Stimulated activated naive CD8-positive, alpha-beta T cell treated with anti-CD3 and anti-CD28 coated beads, Interleukin-15, Interleukin-2, amounts not matched to agents 100 ng/mL and 50 ng/mL, for 24 hours (primary cell): ENCODE measurements around the gene MRPL39.

Experiments used
- H3K27ac Mint-ChIP-seq: one replicate; pipeline ENCODE4 v1.8.0; 2021; ENCODE audit warnings: mild to moderate bottlenecking, mixed read lengths
- H3K27me3 Mint-ChIP-seq: one replicate; pipeline ENCODE4 v1.8.0; 2021; ENCODE audit warnings: mixed read lengths
- H3K36me3 Mint-ChIP-seq: one replicate; pipeline ENCODE4 v1.8.0; 2021; ENCODE audit warnings: low read depth, mixed read lengths
- H3K4me1 Mint-ChIP-seq: one replicate; pipeline ENCODE4 v1.8.0; 2021; ENCODE audit warnings: low read depth, mixed read lengths
- H3K4me3 Mint-ChIP-seq: one replicate; pipeline ENCODE4 v1.8.0; 2021; ENCODE audit warnings: mild to moderate bottlenecking, mixed read lengths
- H3K9me3 Mint-ChIP-seq: one replicate; pipeline ENCODE4 v1.8.0; 2021; ENCODE audit warnings: mixed read lengths

Gene MRPL39

DNA sequence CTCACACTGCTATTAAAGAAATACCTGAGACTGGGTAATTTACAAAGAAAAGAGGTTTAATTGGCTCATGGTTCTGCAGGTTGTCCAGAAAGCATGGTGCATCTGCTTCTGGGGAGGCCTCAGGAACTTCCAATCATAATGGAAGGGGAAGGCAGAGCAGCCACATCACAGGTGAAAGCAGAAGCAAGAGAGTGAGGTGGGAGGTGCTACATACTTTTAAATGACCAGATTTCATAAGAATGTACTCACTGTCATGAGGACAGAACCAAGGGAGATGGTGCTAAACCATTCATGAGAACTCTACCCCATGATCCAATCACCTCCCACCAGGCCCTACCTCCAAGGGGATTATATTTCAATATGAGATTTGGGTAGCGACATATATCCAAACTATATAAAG, 55.7 kb downstream of the MRPL39 start:
- Mint-ChIP-seq H3K9me3 (no peaks in the 10 kb centered on the region), H3K27ac (no peak overlapping the region), H3K36me3 (no peaks in the 10 kb centered on the region), H3K4me3 (no peak overlapping the region), H3K27me3 (no peaks in the 10 kb centered on the region), H3K4me1 (peaks cover 24% of the 10 kb centered on the region)

DNA sequence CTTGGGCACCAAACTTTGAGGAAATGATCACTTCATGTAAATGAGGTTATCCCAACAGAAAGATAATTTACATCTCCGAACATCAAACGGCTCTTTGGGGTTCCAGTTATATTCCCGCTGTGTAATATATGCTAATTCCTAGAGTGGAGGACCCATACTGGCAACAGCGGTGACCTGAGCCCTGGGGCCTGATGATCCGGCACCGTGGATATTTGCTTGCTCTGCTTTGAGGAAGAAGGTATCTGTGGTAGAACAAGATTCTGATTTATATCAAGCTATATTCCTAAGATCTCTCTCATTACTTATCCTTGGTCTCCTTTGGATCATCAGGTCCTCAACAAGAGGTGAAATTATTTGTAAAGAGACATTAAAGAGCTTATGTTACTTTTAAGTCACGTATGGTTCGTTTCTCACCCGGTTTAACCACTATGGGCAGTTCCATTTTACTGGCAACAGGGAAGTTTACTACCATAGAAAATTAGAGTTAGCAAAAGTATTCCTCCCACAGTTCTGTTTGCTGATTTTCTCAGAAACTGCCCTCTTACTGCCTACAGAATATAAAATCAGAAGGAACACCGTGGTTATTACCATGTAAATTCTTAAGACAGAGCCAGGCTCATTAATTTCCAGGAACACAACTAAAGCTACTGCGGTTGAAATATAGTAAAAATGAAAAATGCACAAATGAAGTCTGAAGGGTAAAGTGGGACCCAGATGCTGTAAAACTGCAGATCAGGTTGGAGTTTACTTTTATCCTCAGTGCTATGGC, 56.7 kb downstream of the MRPL39 start:
- H3K4me1 Mint-ChIP-seq: peaks cover 14% of the 10 kb centered on the region
- peaks cover 5% of the 10 kb centered on the region for H3K9me3 Mint-ChIP-seq
- no peaks in the 10 kb centered on the region for H3K27me3 Mint-ChIP-seq
- no peaks in the 10 kb centered on the region for H3K36me3 Mint-ChIP-seq
- peak overlapping the region; percentile 21 for H3K4me3 Mint-ChIP-seq
- peak overlapping the region; percentile 65 for H3K27ac Mint-ChIP-seq

DNA sequence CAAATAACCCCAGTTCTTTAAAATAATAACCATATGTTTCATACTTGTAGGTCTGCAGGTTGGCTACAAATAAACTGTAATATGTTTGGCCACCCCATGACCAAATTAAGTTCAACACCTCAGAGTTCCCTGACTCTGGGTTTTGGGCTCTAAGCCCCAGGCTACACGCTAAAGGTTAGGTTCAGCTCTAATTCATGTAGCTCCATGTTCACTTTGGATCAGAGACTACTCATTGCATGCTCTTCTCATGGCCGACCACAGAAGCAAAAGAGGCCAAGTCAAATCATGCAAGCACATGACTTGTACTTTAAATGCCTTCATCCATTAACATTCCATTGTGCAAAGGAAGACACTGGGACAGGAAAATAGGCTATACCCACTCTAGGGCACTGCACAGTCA, 66.2 kb downstream of the MRPL39 start:
- Mint-ChIP-seq H3K36me3 (peaks cover 17% of the 10 kb centered on the region), H3K9me3 (peaks cover 26% of the 10 kb centered on the region), H3K4me1 (peaks cover 4% of the 10 kb centered on the region), H3K27me3 (no peaks in the 10 kb centered on the region), H3K27ac (no peak overlapping the region), H3K4me3 (no peak overlapping the region)

DNA sequence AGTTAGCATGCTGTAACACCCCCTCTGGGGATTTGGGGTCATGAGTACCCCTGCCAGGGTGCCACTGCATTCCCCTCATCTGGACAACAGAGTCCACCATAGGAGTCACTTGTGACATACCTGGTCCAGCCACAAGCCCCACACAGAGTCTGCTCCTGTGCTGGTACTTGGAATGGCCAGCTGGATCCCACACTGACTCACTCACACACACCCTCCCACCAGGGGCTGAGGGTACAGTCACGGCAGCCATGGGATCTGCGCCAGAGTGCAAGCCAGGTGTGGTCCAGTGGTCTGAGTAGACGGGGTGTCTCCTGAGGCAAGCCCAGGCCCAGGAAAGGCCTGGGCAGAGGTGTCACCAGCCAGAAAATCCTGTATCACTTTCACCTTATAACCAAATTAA, 67.7 kb downstream of the MRPL39 start:
- no peak overlapping the region for H3K27ac Mint-ChIP-seq

DNA sequence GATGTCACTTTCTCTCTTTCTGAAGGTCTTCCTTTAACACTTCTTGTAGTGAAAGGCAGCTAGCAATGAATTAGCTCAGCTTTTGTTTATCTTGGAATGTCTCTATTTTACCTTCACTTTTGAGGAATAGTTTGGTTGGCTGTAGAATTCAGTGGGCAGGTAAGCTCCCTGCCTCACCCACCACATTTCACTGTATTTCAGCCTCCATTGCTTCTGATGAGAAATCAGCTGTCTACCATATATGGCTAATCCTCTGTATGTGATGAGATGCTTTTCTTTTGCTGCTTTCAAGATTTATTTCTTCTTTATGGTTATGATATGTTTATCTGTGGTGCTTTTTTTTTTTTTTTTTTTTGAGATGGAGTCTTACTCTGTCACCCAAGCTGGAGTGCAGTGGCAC, 70.1 kb downstream of the MRPL39 start:
- no peaks in the 10 kb centered on the region for H3K27me3 Mint-ChIP-seq

More for the DNA sequence above, 67.7 kb downstream of the MRPL39 start:
- Mint-ChIP-seq H3K36me3 (peaks cover 17% of the 10 kb centered on the region), H3K9me3 (peaks cover 18% of the 10 kb centered on the region), H3K4me1 (peaks cover 10% of the 10 kb centered on the region), H3K27me3 (no peaks in the 10 kb centered on the region), H3K4me3 (no peak overlapping the region)

DNA sequence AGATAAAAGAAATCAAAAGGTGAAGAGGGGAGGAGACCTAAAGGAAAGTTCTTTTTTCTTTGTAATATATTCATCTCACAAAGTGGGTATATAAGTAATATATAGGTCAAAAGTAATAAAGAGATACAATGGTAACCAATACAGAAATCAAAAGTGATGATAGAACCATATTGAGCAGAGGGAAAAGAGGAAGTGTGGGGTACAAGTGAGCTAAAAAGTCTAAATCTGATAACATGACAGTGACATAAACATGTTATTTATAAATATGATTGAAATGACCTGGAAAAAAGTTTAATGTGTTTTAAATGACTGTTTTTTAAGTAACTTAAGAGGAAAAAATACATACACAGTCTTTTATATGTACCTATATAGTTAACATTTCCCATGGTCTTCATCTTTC, 70.5 kb downstream of the MRPL39 start:
- Mint-ChIP-seq H3K4me1 (peaks cover 10% of the 10 kb centered on the region), H3K36me3 (peaks cover 17% of the 10 kb centered on the region), H3K27ac (no peak overlapping the region), H3K27me3 (no peaks in the 10 kb centered on the region), H3K4me3 (no peak overlapping the region), H3K9me3 (peaks cover 18% of the 10 kb centered on the region)

More for the DNA sequence above, 70.1 kb downstream of the MRPL39 start:
- Mint-ChIP-seq H3K27ac (no peak overlapping the region), H3K36me3 (peaks cover 17% of the 10 kb centered on the region), H3K4me1 (peaks cover 10% of the 10 kb centered on the region), H3K4me3 (no peak overlapping the region), H3K9me3 (peaks cover 18% of the 10 kb centered on the region)

DNA sequence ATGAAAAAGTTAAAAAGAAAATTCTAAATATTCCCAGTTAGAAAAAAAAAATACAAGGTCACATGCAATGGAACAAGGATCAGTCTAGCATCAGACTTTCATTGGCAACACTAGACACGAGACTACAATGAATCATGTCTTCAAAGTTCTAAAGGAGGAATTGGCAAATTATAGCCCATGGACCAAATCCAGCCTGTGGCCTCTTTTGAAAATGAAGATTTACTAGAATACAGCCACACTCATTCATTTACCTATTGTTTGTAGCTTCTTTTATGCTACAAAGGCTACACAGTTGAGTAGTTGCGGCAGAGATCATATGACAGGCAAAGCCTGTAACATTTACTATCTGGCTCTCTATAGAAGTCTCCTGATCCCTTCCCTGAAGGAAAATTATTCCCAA, 71.4 kb downstream of the MRPL39 start:
- Mint-ChIP-seq H3K4me3 (no peak overlapping the region), H3K27ac (no peak overlapping the region), H3K4me1 (peaks cover 10% of the 10 kb centered on the region), H3K9me3 (peaks cover 18% of the 10 kb centered on the region), H3K27me3 (no peaks in the 10 kb centered on the region), H3K36me3 (peaks cover 17% of the 10 kb centered on the region)
